Neural cell (in vitro differentiated cells): ENCODE measurements around the gene MAP1LC3A. TPM values are rescaled to one million over a fixed set of nuclear protein-coding genes. Genes with fewer than 3 reads are reported as not detected.
A peak's percentile ranks its signal among the peaks of the same experiment; 100 is the strongest.

Experiments used
- H2AFZ ChIP-seq: fragments of 200-600, 300-800 bp; sonication (generic), shearing (Covaris generic); 2 replicates; pipeline ENCODE4 v1.6.0; 2014; ENCODE audit warnings: low read depth, mild to moderate bottlenecking, antibody characterized with exemption, low read length, moderate library complexity
- H3F3A ChIP-seq: fragments of 200-600 bp; shearing (Covaris generic); 2 replicates; pipeline ENCODE4 v1.6.1; 2016; ENCODE audit warnings: mild to moderate bottlenecking, moderate library complexity, mixed read lengths, antibody characterized with exemption, low read length; ENCODE audit not compliant: insufficient read depth, poor library complexity, severe bottlenecking
- H3K27ac ChIP-seq: fragments of 200-600, 300-800 bp; sonication (generic), shearing (Covaris generic); 2 replicates; pipeline ENCODE4 v1.5.1; 2014; ENCODE audit warnings: mild to moderate bottlenecking, low read length, moderate library complexity
- H3K27me3 ChIP-seq: fragments of 300-800, 200-600 bp; sonication (generic), shearing (Covaris generic); 2 replicates; pipeline ENCODE4 v1.6.0; 2014; ENCODE audit warnings: mild to moderate bottlenecking, low read depth, low read length, moderate library complexity; ENCODE audit not compliant: insufficient read depth
- H3K36me3 ChIP-seq: fragments of 300-800, 200-600 bp; sonication (generic), shearing (Covaris generic); 2 replicates; pipeline ENCODE4 v1.5.1; 2014; ENCODE audit warnings: mild to moderate bottlenecking, antibody characterized with exemption, low read length, moderate library complexity; ENCODE audit not compliant: insufficient read depth
- H3K4me2 ChIP-seq: fragments of 300-800, 200-600 bp; sonication (generic), shearing (Covaris generic); 2 replicates; pipeline ENCODE4 v1.6.0; 2014; ENCODE audit warnings: mild to moderate bottlenecking, low read length
- H3K4me3 ChIP-seq: fragments of 300-800, 200-600 bp; sonication (generic), shearing (Covaris generic); 2 replicates; pipeline ENCODE4 v1.5.1; 2014; ENCODE audit warnings: mild to moderate bottlenecking, low read length, moderate library complexity
- H3K79me2 ChIP-seq: fragments of 200-600 bp; shearing (Covaris generic); replicated peaks from 2 replicates; pipeline ENCODE4 v1.6.0; 2014; ENCODE audit warnings: mild to moderate bottlenecking, low read length, moderate library complexity; ENCODE audit not compliant: insufficient read depth
- H3K9ac ChIP-seq: fragments of 300-800, 200-600 bp; sonication (generic), shearing (Covaris generic); 2 replicates; pipeline ENCODE4 v1.6.1; 2016; ENCODE audit warnings: mild to moderate bottlenecking, low read length, mixed read lengths
- H3K9me2 ChIP-seq: fragments of 200-600 bp; shearing (Covaris generic); 2 replicates; pipeline ENCODE4 v1.6.1; 2016; ENCODE audit warnings: mild to moderate bottlenecking, low read length, mixed read lengths; ENCODE audit not compliant: insufficient read depth
- H3K9me3 ChIP-seq: fragments of 200-600, 300-800 bp; sonication (generic), shearing (Covaris generic); 2 replicates; pipeline ENCODE4 v1.6.1; 2016; ENCODE audit warnings: mild to moderate bottlenecking, mixed run types, low read length, moderate library complexity, mixed read lengths
- H4K20me1 ChIP-seq: fragments of 200-600 bp; shearing (Covaris generic); 2 replicates; pipeline ENCODE4 v1.6.1; 2016; ENCODE audit warnings: mild to moderate bottlenecking, mixed run types; ENCODE audit not compliant: insufficient read depth
- CTCF ChIP-seq: fragments of 450-650 bp; IDR thresholded peaks from 2 replicates; pipeline ENCODE4 v1.5.1; 2014; ENCODE audit warnings: antibody characterized with exemption, mild to moderate bottlenecking, moderate library complexity; ENCODE audit not compliant: poor library complexity, severe bottlenecking
- EP300 ChIP-seq: fragments of 450-650 bp; conservative IDR thresholded peaks from 2 replicates; pipeline ENCODE4 v1.6.1; 2014; ENCODE audit warnings: antibody characterized with exemption, mild to moderate bottlenecking, moderate library complexity; ENCODE audit not compliant: poor library complexity, severe bottlenecking
- EZH2 ChIP-seq: fragments of 200-600, 300-800 bp; shearing (Covaris generic), sonication (generic); IDR thresholded peaks from 2 replicates; pipeline ENCODE4 v1.6.1; 2014; ENCODE audit warnings: antibody characterized with exemption, low read length, borderline replicate concordance, mild to moderate bottlenecking; ENCODE audit not compliant: insufficient read depth, poor library complexity, severe bottlenecking
- MXI1 ChIP-seq: fragments of 450-650 bp; conservative IDR thresholded peaks from 2 replicates; pipeline ENCODE4 v1.6.1; 2014; ENCODE audit warnings: antibody characterized with exemption, mild to moderate bottlenecking; ENCODE audit not compliant: poor library complexity, severe bottlenecking
- POLR2AphosphoS5 ChIP-seq: IDR thresholded peaks from 2 replicates; pipeline ENCODE4 v1.6.1; 2012
- RAD21 ChIP-seq: fragments of 450-650 bp; conservative IDR thresholded peaks from 2 replicates; pipeline ENCODE4 v1.6.1; 2014; ENCODE audit warnings: antibody characterized with exemption, mild to moderate bottlenecking, moderate library complexity
- REST ChIP-seq: IDR thresholded peaks from 2 replicates; pipeline ENCODE4 v1.6.1; 2012; ENCODE audit warnings: borderline replicate concordance
- SMC3 ChIP-seq: fragments of 450-650 bp; conservative IDR thresholded peaks from 2 replicates; pipeline ENCODE4 v1.6.1; 2014; ENCODE audit warnings: antibody characterized with exemption, mild to moderate bottlenecking, moderate library complexity; ENCODE audit not compliant: poor library complexity
- TAF1 ChIP-seq: IDR thresholded peaks from 2 replicates; pipeline ENCODE4 v1.6.1; 2012; ENCODE audit warnings: low read depth
- polyA plus RNA-seq: library from polyadenylated mRNA; depleted of rRNA; stranded (reverse); fragments of >200 nt; gene quantifications from 2 replicates; pipeline ENCODE4 v1.2.3, GENCODE V29; 2014

The MAP1LC3A gene
- polyA plus RNA-seq, 1 donor from 2014 or later: 56.2 TPM

GRCh38 chr20:34553366-34553867, 5.1 kb upstream of the MAP1LC3A start:
- TF ChIP-seq REST (no peak), POLR2AphosphoS5 (no peak), MXI1 (no peak), RAD21 (no peak), SMC3 (no peak), EP300 (no peak), CTCF (no peak), TAF1 (no peak), EZH2 (no peak)
- H3K79me2 ChIP-seq: no peaks in the 10 kb centered on the region
- H3K27me3 ChIP-seq: no peaks in the 10 kb centered on the region
- H4K20me1 ChIP-seq: no peaks in the 10 kb centered on the region
- H3K9me2 ChIP-seq: no peaks in the 10 kb centered on the region
- no peak overlapping the region for H3K27ac ChIP-seq
- no peaks in the 10 kb centered on the region for H3K9me3 ChIP-seq
- H3K9ac ChIP-seq: no peak overlapping the region
- H3F3A ChIP-seq: no peaks in the 10 kb centered on the region
- no peak overlapping the region for H3K4me2 ChIP-seq
- no peak overlapping the region for H3K4me3 ChIP-seq
- no peak overlapping the region for H2AFZ ChIP-seq
- H3K36me3 ChIP-seq: no peaks in the 10 kb centered on the region

GRCh38 chr20:34557936-34558319, 590 bp upstream of the MAP1LC3A start:
- Histone ChIP-seq H2AFZ (no peak overlapping the region), H3K9me3 (no peaks in the 10 kb centered on the region), H3K9me2 (no peaks in the 10 kb centered on the region), H3K9ac (peak overlapping the region; percentile 60), H3K79me2 (no peaks in the 10 kb centered on the region), H3K36me3 (no peaks in the 10 kb centered on the region), H3K4me2 (peak overlapping the region; percentile 25), H3K27ac (peak overlapping the region; percentile 52), H3K4me3 (peak overlapping the region; percentile 63), H3K27me3 (no peaks in the 10 kb centered on the region), H3F3A (no peaks in the 10 kb centered on the region), H4K20me1 (no peaks in the 10 kb centered on the region)
- TF ChIP-seq REST: no peak
- TF ChIP-seq MXI1: no peak
- TF ChIP-seq EZH2: no peak
